AG04450 (cell line): Measurements from ENCODE around the gene DDAH2. TPM values are rescaled to one million over a fixed set of nuclear protein-coding genes. Genes with fewer than 3 reads are reported as not detected.

Source experiments
- CTCF ChIA-PET: fragments of 300-600, 350-600 bp; formaldehyde crosslinking; extraction: SDS; loops from one replicate; lab custom pipeline; 2022; ENCODE audit warnings: antibody characterized with exemption, inconsistent platforms; lab: Charles Lee
- POLR2A ChIA-PET: fragments of 350-600 bp; formaldehyde crosslinking; extraction: SDS; loops from one replicate; lab custom pipeline; 2021; ENCODE audit warnings: antibody characterized with exemption, inconsistent platforms; lab: Yijun Ruan, JAX
- DNase-seq: peaks from one replicate; pipeline ENCODE4 v3.0.0-alpha.2; 2011; ENCODE audit warnings: low read depth, low spot score
- H3K27ac ChIP-seq: one replicate; pipeline ENCODE4 v1.5.1; 2012; ENCODE audit warnings: low read depth, low read length, control low read depth
- H3K27me3 ChIP-seq: one replicate; pipeline ENCODE4 v1.6.0; 2012; ENCODE audit warnings: low read length; ENCODE audit not compliant: control insufficient read depth, insufficient read depth
- H3K4me3 ChIP-seq: 2 replicates; pipeline ENCODE4 v1.5.1; 2011; ENCODE audit warnings: mild to moderate bottlenecking, low read depth, low read length, control low read depth
- H3K9me3 ChIP-seq: 2 replicates; pipeline ENCODE4 v1.5.1; 2012; ENCODE audit warnings: low read length; ENCODE audit not compliant: control insufficient read depth, insufficient read depth
- CTCF ChIP-seq: IDR thresholded peaks from 2 replicates; pipeline ENCODE4 v1.5.1; 2011; ENCODE audit warnings: low read depth, low read length, control low read depth, inconsistent platforms
- polyA plus RNA-seq: library from polyadenylated mRNA; depleted of rRNA; stranded (reverse); fragments of >200 nt; gene quantifications from 2 replicates; pipeline ENCODE4 v1.2.3, GENCODE V29; 2011

The DDAH2 gene
- polyA plus RNA-seq, 1 experiment = 44.4 TPM

- H3K27ac ChIP-seq = no peak overlapping the region
- no peaks in the 10 kb centered on the region; the same call in 1 of the 2 replicates for H3K9me3 ChIP-seq
Observed at GRCh38 chr6:31762878-31763618, 33.9 kb upstream of the DDAH2 start.

GRCh38 chr6:31762356-31762755, 33.3 kb upstream of the DDAH2 start, which contains the start of gene SAPCD1:
Gene SAPCD1 (plus strand): TSS chr6:31762656. CDS start chr6:31763055, 399 bp downstream.
- POLR2A ChIA-PET = no interaction called here

More at GRCh38 chr6:31762878-31763618, 33.9 kb upstream of the DDAH2 start:
- Histone ChIP-seq H3K27me3 (no peaks in the 10 kb centered on the region), H3K4me3 (no peak overlapping the region)
- no peak for DNase-seq
- ChIA-PET CTCF (no interaction called here), POLR2A (no interaction called here)
- TF ChIP-seq CTCF = no peak

GRCh38 chr6:31761343-31761742, 32.2 kb upstream of the DDAH2 start:
- Histone ChIP-seq H3K27ac (no peak overlapping the region), H3K9me3 (no peaks in the 10 kb centered on the region; the same call in 1 of the 2 replicates), H3K27me3 (no peaks in the 10 kb centered on the region), H3K4me3 (no peak overlapping the region)
- no peak for TF ChIP-seq CTCF
- ChIA-PET POLR2A (no interaction called here), CTCF (no interaction called here)
- DNase-seq = no peak

More at GRCh38 chr6:31762356-31762755, 33.3 kb upstream of the DDAH2 start, which contains the start of gene SAPCD1:
- no peaks in the 10 kb centered on the region; the same call in 1 of the 2 replicates for H3K9me3 ChIP-seq
- H3K4me3 ChIP-seq = no peak within 1 kb of the TSS
- TF ChIP-seq CTCF = no peak
- CTCF ChIA-PET = no interaction called here
- H3K27me3 ChIP-seq = no peaks in the 10 kb centered on the region
- no peak for DNase-seq
- no peak within 1 kb of the TSS for H3K27ac ChIP-seq

- POLR2A ChIA-PET = no interaction called here
- Histone ChIP-seq H3K4me3 (no peak overlapping the region), H3K9me3 (no peaks in the 10 kb centered on the region), H3K27ac (no peak overlapping the region), H3K27me3 (no peaks in the 10 kb centered on the region)
- CTCF ChIA-PET = no interaction called here
- DNase-seq = no peak
- TF ChIP-seq CTCF = no peak
Observed at GRCh38 chr6:31760790-31761189, 31.7 kb upstream of the DDAH2 start.

- POLR2A ChIA-PET = no interaction called here
Observed at GRCh38 chr6:31758281-31758680, 29.2 kb upstream of the DDAH2 start.

More at GRCh38 chr6:31758281-31758680, 29.2 kb upstream of the DDAH2 start:
- no peak overlapping the region for H3K27ac ChIP-seq
- DNase-seq = no peak
- no peaks in the 10 kb centered on the region for H3K27me3 ChIP-seq
- H3K4me3 ChIP-seq = no peak overlapping the region
- H3K9me3 ChIP-seq = no peaks in the 10 kb centered on the region
- TF ChIP-seq CTCF = no peak
- CTCF ChIA-PET = interaction anchor here (1.7 kb wide), 3 partner anchors 11 to 33 kb away, joined by 4 to 9 read pairs (median 8); no protein-coding TSS in a partner anchor
